SU-DHL-6 (cell line): Measurements from ENCODE around the gene PHF21B.

ENCODE experiments used
- EZH2phosphoT487 ChIP-seq: fragments of 200-600 bp; sonication (generic), shearing (Covaris generic); conservative IDR thresholded peaks from 2 replicates; pipeline ENCODE4 v1.6.1; 2018; ENCODE audit warnings: mild to moderate bottlenecking, antibody characterized with exemption, low read length, moderate library complexity, mixed read lengths
- TF ChIP-seq, protein P1 (sequence below): fragments of 200-600 bp; sonication (generic); IDR thresholded peaks from one replicate; pipeline ENCODE4 v1.5.1; 2017; ENCODE audit warnings: antibody characterized with exemption, mild to moderate bottlenecking, low read length, moderate library complexity; ENCODE audit not compliant: insufficient read depth, poor library complexity, severe bottlenecking

GRCh38 chr22:44997060-44997459 lies 12.7 kb downstream of the PHF21B start:
- TF ChIP-seq, protein P1, sequence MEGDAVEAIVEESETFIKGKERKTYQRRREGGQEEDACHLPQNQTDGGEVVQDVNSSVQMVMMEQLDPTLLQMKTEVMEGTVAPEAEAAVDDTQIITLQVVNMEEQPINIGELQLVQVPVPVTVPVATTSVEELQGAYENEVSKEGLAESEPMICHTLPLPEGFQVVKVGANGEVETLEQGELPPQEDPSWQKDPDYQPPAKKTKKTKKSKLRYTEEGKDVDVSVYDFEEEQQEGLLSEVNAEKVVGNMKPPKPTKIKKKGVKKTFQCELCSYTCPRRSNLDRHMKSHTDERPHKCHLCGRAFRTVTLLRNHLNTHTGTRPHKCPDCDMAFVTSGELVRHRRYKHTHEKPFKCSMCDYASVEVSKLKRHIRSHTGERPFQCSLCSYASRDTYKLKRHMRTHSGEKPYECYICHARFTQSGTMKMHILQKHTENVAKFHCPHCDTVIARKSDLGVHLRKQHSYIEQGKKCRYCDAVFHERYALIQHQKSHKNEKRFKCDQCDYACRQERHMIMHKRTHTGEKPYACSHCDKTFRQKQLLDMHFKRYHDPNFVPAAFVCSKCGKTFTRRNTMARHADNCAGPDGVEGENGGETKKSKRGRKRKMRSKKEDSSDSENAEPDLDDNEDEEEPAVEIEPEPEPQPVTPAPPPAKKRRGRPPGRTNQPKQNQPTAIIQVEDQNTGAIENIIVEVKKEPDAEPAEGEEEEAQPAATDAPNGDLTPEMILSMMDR = no peak
- TF ChIP-seq EZH2phosphoT487 = no peak
